Measurements from ENCODE around the gene FZD10.

FZD10 gene

GRCh38 chr12:130213249-130213648 lies 51.0 kb downstream of the FZD10 start:
- Histone ChIP-seq H3K9me3 (ENCODE audit: control insufficient read depth, low read length) (no peaks in the 10 kb centered on the region), H3K36me3 (ENCODE audit: control insufficient read depth, insufficient read depth, low read length) (no peaks in the 10 kb centered on the region), H3K4me1 (ENCODE audit: control insufficient read depth, insufficient read depth, low read length, poor library complexity, severe bottlenecking) (no peaks in the 10 kb centered on the region), H3K4me3 (ENCODE audit: extremely low read depth, insufficient read depth, low read length, poor library complexity, severe bottlenecking) (no peak overlapping the region), H3K27ac (ENCODE audit: low read depth, low read length, severe bottlenecking) (no peak overlapping the region)
- WGBS, 2 experiments (ENCODE audit: insufficient coverage in 2 of 2): 73% methylated on average over 2 of the region's 4 CpGs; no CpG with 5 or more reads in 1 of the 2 experiments

- Histone ChIP-seq H3K9me3 (ENCODE audit: control insufficient read depth, low read length) (no peaks in the 10 kb centered on the region), H3K27ac (ENCODE audit: low read depth, low read length, severe bottlenecking) (no peak overlapping the region)
Measured at GRCh38 chr12:130214686-130215395, 52.6 kb downstream of the FZD10 start.

More at GRCh38 chr12:130214686-130215395, 52.6 kb downstream of the FZD10 start:
- no peaks in the 10 kb centered on the region for H3K4me1 ChIP-seq (ENCODE audit: control insufficient read depth, insufficient read depth, low read length, poor library complexity, severe bottlenecking)
- WGBS, 2 experiments (ENCODE audit: insufficient coverage in 2 of 2): 78 to 91% methylated on average over 10 to 14 of the region's 16 CpGs
- H3K4me3 ChIP-seq (ENCODE audit: extremely low read depth, insufficient read depth, low read length, poor library complexity, severe bottlenecking): no peak overlapping the region
- no peaks in the 10 kb centered on the region for H3K36me3 ChIP-seq (ENCODE audit: control insufficient read depth, insufficient read depth, low read length)

Data from mesodermal cell (in vitro differentiated cells).